GM21367 (cell line): ENCODE measurements around the gene PRR15L.

Experiments
- ATAC-seq: cut with Tn5 transposase; IDR thresholded peaks from one replicate; pipeline ENCODE4 v1.9.1; 2021; ENCODE audit not compliant: unreplicated experiment

Gene PRR15L

DNA sequence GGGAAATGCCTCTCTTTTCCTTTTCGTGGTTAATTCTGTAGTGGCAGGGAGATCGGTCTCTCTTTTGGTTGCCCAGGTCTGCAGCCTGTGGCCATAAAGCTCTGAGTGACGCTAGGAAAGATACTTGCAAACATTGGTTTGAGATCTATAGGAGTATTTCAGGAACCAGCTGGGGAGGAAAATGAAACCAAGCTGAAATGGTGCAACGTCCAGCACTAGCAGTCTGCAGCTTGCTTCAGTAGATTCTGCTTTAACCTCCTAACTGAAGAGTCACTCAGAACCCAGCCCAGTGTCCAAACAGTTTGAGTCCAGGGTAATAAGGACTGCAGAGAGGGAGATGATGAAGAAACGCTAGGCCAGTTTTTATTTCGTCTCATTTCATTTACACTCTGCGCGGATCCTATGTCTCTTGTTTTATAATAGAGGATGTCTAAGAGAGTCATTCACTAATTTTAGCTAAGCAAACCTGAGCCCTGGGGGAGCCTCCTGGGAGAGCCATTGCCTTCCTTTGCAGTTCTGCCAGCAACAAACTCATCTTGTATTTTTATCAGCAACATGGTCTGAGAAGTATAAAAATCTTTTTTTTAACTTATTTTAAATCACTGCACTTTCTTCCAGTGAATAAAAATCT is 49.6 kb downstream of the PRR15L start:
- no peak for ATAC-seq

DNA sequence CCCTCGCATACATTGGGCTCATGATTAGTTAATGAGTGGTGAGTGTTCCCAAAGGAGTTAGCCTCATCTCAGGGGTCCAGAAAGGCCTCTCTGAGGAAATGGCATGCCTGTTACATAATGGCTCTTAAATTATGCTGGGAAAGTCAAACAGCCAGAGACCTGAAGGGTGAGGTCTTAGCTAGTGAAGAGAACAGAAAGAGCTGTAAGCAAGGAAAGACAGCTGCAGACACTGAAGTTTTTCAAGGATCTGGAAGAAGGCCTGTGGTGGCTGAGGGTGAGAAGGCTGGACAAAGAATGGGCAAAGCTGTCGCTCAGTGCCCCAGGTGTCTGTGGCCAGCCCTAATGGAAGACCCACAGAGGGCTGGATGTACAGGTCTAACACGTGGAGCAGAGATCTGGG is 51.2 kb downstream of the PRR15L start:
- ATAC-seq = no peak

DNA sequence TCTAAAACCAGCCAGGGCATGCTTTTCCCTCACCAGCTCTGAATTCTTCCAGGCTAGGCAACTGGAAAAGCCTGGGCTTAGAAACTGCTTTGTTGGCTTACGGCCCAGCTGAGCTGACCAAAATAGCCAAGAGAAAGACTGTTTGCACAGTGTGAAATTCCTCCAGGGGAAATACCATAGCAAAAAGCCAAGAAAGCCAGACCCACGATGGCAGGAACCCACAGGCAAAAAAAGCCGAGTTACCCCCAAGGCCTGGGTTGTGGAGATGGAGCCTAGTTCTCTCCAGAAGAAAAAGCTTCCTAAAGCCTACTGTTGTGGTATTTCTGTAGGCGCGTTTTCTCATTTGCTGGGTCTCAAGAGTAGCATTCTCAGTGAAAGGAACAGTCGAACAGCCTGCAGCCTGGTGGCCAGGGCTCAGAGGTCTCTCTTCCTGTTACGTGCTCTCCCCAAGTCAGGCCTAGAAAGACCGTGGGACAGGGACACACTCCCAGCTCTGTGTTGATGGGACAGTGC is 52.4 kb downstream of the PRR15L start:
- no peak for ATAC-seq

DNA sequence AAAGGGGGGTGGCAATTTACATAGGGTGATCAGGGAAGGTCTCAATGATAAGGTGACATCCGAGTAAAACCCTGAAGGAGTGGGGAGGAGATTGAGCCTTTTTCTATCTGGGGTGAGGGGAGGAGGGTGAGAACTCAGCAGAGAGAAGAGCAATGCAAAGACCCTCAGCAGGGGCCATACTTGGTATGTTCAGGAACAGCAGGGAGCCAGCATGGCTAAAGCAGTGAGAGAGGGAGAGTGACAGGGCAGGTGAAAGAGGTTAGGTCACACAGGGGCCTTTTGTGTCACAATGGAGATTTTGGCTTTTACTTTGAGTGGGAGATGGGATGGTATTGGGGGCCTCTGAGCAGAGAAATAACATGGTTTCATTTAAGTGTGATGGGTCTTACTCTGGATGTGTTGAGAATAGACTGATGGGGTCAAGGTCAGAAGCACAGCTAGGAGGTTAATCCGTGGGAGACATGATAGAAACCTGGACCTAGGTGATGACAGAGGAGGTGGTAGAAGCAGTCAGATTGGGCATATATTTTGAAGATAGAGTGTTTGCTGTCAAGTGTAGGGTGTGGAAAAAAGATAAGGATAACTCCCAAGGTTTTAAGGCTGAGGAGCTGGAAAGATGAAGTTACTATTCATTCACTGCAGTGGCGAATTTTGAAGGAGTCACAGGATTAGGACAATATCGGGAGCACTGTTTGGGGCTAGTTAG is 55.5 kb downstream of the PRR15L start:
- ATAC-seq = no peak
